PFSK-1 (cell line): ENCODE results near the gene POTEI. TPM values are rescaled to one million over a fixed set of nuclear protein-coding genes. Genes with fewer than 3 reads are reported as not detected.
"Not testable (repeated sequence)": the region's sequence is repeated elsewhere in the genome, so short reads cannot be mapped to it uniquely, and the experiment has no call there.

Experiments used
- POLR2AphosphoS5 ChIP-seq: IDR thresholded peaks from 2 replicates; pipeline ENCODE4 v1.6.1; 2012; ENCODE audit warnings: low read depth, mild to moderate bottlenecking, control low read depth, low read length, moderate library complexity
- SIN3A ChIP-seq: IDR thresholded peaks from 2 replicates; pipeline ENCODE4 v1.6.1; 2012; ENCODE audit warnings: mild to moderate bottlenecking, low read length, moderate library complexity, borderline replicate concordance; ENCODE audit not compliant: insufficient read depth
- TAF1 ChIP-seq: IDR thresholded peaks from 2 replicates; pipeline ENCODE4 v1.6.1; 2012; ENCODE audit warnings: low read length, control low read depth, borderline replicate concordance; ENCODE audit not compliant: insufficient read depth
- polyA plus RNA-seq: library from polyadenylated mRNA; unstranded; fragments of >200 nt; gene quantifications from one replicate; pipeline ENCODE4 v1.2.1, GENCODE V29; 2012; ENCODE audit warnings: low read depth, missing spikeins; ENCODE audit not compliant: insufficient read length
- TF ChIP-seq, protein P1 (sequence below), 2 experiments: IDR thresholded peaks; 2 replicates each; pipeline versions ENCODE4 v1.6.1 to v1.8.0; 2011 to 2012; ENCODE audit warnings: low read depth in 2 of 2, low read length in 2 of 2, control low read depth in 1 of 2, inconsistent platforms in 1 of 2, mild to moderate bottlenecking in 1 of 2, moderate library complexity in 1 of 2; ENCODE audit not compliant: insufficient read depth in 1 of 2

POTEI gene
- not detected for polyA plus RNA-seq

DNA sequence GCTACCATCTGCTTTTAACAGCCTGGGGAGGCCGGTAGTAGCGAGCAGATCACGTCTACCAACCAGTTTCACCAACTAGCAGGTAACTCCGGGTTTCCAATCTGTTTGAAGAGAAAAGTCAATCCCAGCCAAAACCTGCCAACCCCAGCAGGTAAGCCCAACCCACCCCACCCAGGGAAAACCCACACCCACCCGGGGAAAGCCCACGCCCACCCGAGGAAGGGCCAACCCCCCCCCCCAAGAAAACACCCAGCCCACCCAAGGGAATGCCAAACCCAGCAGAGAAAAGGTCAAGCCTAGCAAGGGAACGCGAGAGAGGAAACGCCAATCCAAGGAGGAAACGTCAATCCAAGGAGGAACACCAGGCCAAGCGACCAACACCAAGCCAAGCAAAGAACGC is at the start of gene POTEI:
TSS of gene POTEI (minus strand) at position 101 of the 400 bp plus-strand sequence. CDS start at position 8, 93 bp downstream.
- TF ChIP-seq, protein P1, sequence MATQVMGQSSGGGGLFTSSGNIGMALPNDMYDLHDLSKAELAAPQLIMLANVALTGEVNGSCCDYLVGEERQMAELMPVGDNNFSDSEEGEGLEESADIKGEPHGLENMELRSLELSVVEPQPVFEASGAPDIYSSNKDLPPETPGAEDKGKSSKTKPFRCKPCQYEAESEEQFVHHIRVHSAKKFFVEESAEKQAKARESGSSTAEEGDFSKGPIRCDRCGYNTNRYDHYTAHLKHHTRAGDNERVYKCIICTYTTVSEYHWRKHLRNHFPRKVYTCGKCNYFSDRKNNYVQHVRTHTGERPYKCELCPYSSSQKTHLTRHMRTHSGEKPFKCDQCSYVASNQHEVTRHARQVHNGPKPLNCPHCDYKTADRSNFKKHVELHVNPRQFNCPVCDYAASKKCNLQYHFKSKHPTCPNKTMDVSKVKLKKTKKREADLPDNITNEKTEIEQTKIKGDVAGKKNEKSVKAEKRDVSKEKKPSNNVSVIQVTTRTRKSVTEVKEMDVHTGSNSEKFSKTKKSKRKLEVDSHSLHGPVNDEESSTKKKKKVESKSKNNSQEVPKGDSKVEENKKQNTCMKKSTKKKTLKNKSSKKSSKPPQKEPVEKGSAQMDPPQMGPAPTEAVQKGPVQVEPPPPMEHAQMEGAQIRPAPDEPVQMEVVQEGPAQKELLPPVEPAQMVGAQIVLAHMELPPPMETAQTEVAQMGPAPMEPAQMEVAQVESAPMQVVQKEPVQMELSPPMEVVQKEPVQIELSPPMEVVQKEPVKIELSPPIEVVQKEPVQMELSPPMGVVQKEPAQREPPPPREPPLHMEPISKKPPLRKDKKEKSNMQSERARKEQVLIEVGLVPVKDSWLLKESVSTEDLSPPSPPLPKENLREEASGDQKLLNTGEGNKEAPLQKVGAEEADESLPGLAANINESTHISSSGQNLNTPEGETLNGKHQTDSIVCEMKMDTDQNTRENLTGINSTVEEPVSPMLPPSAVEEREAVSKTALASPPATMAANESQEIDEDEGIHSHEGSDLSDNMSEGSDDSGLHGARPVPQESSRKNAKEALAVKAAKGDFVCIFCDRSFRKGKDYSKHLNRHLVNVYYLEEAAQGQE (IDR thresholded peaks at IDR 0.05; ENCODE audit: insufficient read depth in 1 of 2, low read depth in 2 of 2, low read length in 2 of 2), result not testable (repeated sequence)
- not testable (repeated sequence) for TF ChIP-seq POLR2AphosphoS5, SIN3A

DNA sequence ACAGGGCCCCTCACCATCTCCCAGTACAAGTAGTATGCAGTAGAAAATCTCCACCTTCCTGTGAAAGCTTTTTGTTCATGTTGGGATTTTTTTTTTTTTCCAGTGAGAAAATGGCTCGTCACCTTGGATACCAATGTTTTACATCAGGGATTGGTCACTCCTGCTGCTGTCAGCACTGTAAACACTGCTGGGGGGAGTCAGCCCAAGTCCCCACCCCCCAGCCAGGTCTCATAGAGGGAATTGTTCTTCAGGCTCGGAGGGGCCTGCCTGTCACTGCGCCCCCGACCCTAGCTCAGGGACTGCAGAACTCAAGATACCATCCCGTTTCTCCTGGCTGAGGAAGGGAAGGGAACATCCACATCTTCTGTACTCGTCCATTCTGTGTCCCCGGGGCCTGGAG is 11.9 kb upstream of the POTEI start, which contains the start of gene CFC1B:
TSS of gene CFC1B (plus strand) at position 231 of the 400 bp plus-strand sequence. CDS start 263 bp downstream, outside the sequence.
- not testable (repeated sequence) for TF ChIP-seq TAF1, POLR2AphosphoS5
- TF ChIP-seq, protein P1 (IDR thresholded peaks at IDR 0.05; ENCODE audit: insufficient read depth in 1 of 2, low read depth in 2 of 2, low read length in 2 of 2), result not testable (repeated sequence)
